Uterus (tissue), 2 donors: ENCODE data around the gene PUM1.

Experiments
- POLR2A ChIP-seq, 2 donors: fragments of 450-650 bp; IDR thresholded peaks; one replicate each; pipeline ENCODE4 v1.6.1; 2016; ENCODE audit warnings: antibody characterized with exemption in 2 of 2, mild to moderate bottlenecking in 1 of 2, moderate library complexity in 1 of 2
- TF ChIP-seq, protein P1 (sequence below), 4 experiments: fragments of 200-600 bp in 2 of 4; fragments of 450-650 bp in 2 of 4; sonication (generic) in 2 of 4; IDR thresholded peaks; one replicate each; pipeline ENCODE4 v1.5.1; 2016 to 2019; ENCODE audit warnings: antibody characterized with exemption in 4 of 4, mild to moderate bottlenecking in 2 of 4, moderate library complexity in 1 of 4

DNA sequence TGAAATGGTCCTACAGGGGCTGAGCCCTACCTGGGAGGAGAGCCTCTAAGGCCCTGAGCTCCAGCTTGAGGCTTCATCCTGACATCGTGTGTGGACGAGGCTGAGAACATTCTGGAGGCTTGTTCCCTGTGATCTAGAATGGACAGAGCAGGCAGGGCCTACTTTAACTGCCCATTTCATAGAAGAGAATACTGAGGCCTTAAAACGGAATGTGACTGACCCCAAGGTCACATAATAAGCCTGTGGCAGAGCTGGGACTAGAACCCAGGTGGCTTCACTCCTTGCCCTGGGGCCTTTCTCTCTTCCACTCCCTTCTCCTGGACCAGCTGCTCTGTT, 151.0 kb downstream of the PUM1 start:
- TF ChIP-seq, protein P1, sequence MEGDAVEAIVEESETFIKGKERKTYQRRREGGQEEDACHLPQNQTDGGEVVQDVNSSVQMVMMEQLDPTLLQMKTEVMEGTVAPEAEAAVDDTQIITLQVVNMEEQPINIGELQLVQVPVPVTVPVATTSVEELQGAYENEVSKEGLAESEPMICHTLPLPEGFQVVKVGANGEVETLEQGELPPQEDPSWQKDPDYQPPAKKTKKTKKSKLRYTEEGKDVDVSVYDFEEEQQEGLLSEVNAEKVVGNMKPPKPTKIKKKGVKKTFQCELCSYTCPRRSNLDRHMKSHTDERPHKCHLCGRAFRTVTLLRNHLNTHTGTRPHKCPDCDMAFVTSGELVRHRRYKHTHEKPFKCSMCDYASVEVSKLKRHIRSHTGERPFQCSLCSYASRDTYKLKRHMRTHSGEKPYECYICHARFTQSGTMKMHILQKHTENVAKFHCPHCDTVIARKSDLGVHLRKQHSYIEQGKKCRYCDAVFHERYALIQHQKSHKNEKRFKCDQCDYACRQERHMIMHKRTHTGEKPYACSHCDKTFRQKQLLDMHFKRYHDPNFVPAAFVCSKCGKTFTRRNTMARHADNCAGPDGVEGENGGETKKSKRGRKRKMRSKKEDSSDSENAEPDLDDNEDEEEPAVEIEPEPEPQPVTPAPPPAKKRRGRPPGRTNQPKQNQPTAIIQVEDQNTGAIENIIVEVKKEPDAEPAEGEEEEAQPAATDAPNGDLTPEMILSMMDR (IDR thresholded peaks at IDR 0.05), result no peak
- TF ChIP-seq POLR2A (IDR thresholded peaks at IDR 0.05), result no peak
